GM21526 (cell line): ENCODE results near the gene KRTAP27-1.

Experiments used
- ATAC-seq: cut with Tn5 transposase; IDR thresholded peaks from one replicate; pipeline ENCODE4 v1.9.1; 2021; ENCODE audit warnings: moderate library complexity; ENCODE audit not compliant: unreplicated experiment, low FRiP score

The KRTAP27-1 gene

DNA sequence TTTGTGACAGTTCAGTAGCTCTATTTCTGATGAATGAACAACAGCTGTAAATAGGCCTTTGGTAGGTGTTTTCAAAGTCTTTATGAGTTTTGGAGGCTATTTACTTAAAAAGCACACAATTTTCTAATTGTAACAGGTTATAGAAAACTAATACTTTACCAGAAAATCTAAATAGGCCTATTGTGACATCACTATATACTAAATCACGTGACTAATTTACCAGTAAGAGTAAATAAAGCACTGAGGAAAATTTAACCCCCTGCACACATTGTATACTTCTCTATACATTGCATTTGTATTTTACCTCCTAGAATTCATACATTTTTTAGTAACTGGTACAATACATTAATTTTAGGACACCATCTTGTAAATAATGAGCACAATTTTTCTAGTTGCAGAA lies 32.4 kb downstream of the KRTAP27-1 start:
- no peak for ATAC-seq

DNA sequence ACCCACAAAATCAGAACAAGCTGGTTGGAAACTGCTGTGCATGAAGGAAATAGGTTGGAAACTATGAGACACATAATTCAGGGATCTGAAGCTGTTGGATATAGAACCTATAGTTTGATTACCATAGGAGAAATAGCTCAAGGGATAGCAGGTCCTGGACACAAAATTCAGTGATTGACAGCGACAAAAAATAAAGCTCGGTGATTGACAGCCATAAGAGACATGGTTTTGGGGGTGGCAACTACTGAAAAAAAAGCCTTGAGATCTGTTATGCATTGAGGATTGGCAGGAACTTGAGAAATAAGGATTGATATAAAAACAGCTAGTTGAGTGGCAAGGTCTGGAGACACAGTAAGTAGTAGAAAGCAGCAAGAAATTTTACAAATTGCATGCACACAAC lies 48.3 kb downstream of the KRTAP27-1 start, which contains the start of gene KRTAP25-1:
KRTAP25-1 (minus strand) TSS at position 300 of the 400 bp plus-strand sequence; CDS start at position 276, 24 bp downstream.
- no peak for ATAC-seq
